GM12872 (cell line): ENCODE measurements around the gene ANKRD29.

ENCODE experiments used
- CTCF ChIP-seq: IDR thresholded peaks from 3 replicates; pipeline ENCODE4 v1.5.1; 2011; ENCODE audit warnings: low read depth, mild to moderate bottlenecking, low read length, moderate library complexity; ENCODE audit not compliant: insufficient read depth

The ANKRD29 gene

GRCh38 chr18:23703987-23704384 is 41.3 kb upstream of the ANKRD29 start:
- TF ChIP-seq CTCF, result no peak

GRCh38 chr18:23703057-23703986 is 40.6 kb upstream of the ANKRD29 start:
- peak; percentile 52 for TF ChIP-seq CTCF

- no peak for TF ChIP-seq CTCF
Measured at GRCh38 chr18:23702606-23703005, 39.9 kb upstream of the ANKRD29 start.

- no peak for TF ChIP-seq CTCF
Measured at GRCh38 chr18:23701544-23702064, 38.9 kb upstream of the ANKRD29 start.

GRCh38 chr18:23701017-23701416 is 38.3 kb upstream of the ANKRD29 start:
- no peak for TF ChIP-seq CTCF

- no peak for TF ChIP-seq CTCF
Measured at GRCh38 chr18:23694637-23695430, 32.1 kb upstream of the ANKRD29 start.

GRCh38 chr18:23693846-23694245 is 31.1 kb upstream of the ANKRD29 start:
- TF ChIP-seq CTCF, result no peak
